GM11168 (cell line): ENCODE data around the gene MID1.

Experiments
- in situ Hi-C: fragments of 300-500 bp; cut with MboI; formaldehyde crosslinking; loops from one replicate; pipeline ENCODE4 v1.12.0; 2022; ENCODE audit warnings: low sequenced_read_pairs; ENCODE audit not compliant: unreplicated experiment

Gene MID1

GRCh38 chrX:10506781-10507180 is 113.6 kb downstream of the MID1 start:
- in situ Hi-C loops = no loop called here

GRCh38 chrX:10505726-10506125 is 114.7 kb downstream of the MID1 start:
- in situ Hi-C loops = no loop called here

- in situ Hi-C loops = no loop called here
These were observed 117.4 kb downstream of the MID1 start for GRCh38 chrX:10502961-10503360.

- in situ Hi-C loops = no loop called here
These were observed 118.8 kb downstream of the MID1 start for GRCh38 chrX:10501611-10502010.

- in situ Hi-C loops = no loop called here
These were observed 123.9 kb downstream of the MID1 start for GRCh38 chrX:10496345-10496965.

- in situ Hi-C loops = no loop called here
These were observed 124.7 kb downstream of the MID1 start for GRCh38 chrX:10495677-10496076.

GRCh38 chrX:10492250-10492649 is 128.1 kb downstream of the MID1 start:
- in situ Hi-C loops = no loop called here

- in situ Hi-C loops = no loop called here
These were observed 134.0 kb downstream of the MID1 start for GRCh38 chrX:10486373-10486772.

- in situ Hi-C loops = no loop called here
These were observed 135.1 kb downstream of the MID1 start for GRCh38 chrX:10485326-10485725.

- in situ Hi-C loops = no loop called here
These were observed 135.6 kb downstream of the MID1 start for GRCh38 chrX:10484683-10485247.

GRCh38 chrX:10483191-10483831 is 137.1 kb downstream of the MID1 start:
- in situ Hi-C loops = no loop called here

- in situ Hi-C loops = no loop called here
These were observed 137.7 kb downstream of the MID1 start for GRCh38 chrX:10482708-10483107.

- in situ Hi-C loops = no loop called here
These were observed 138.1 kb downstream of the MID1 start for GRCh38 chrX:10482261-10482660.

- in situ Hi-C loops = no loop called here
These were observed 139.5 kb downstream of the MID1 start for GRCh38 chrX:10480861-10481260.

GRCh38 chrX:10479508-10479907 is 140.9 kb downstream of the MID1 start:
- in situ Hi-C loops = no loop called here

- in situ Hi-C loops = no loop called here
These were observed 142.9 kb downstream of the MID1 start for GRCh38 chrX:10477525-10477924.

- in situ Hi-C loops = no loop called here
These were observed 145.3 kb downstream of the MID1 start for GRCh38 chrX:10474913-10475568.

- in situ Hi-C loops = no loop called here
These were observed 145.9 kb downstream of the MID1 start for GRCh38 chrX:10474510-10474909.

GRCh38 chrX:10471418-10471817 is 149.0 kb downstream of the MID1 start:
- in situ Hi-C loops = no loop called here

- in situ Hi-C loops = no loop called here
These were observed 150.4 kb downstream of the MID1 start for GRCh38 chrX:10470009-10470408.

- in situ Hi-C loops = no loop called here
These were observed 152.6 kb downstream of the MID1 start for GRCh38 chrX:10467793-10468192.
